MCF 10A (cell line): ENCODE data around the gene CDK5R2. TPM values are rescaled to one million over a fixed set of nuclear protein-coding genes. Genes with fewer than 3 reads are reported as not detected.

Source experiments
- BruUV-seq: library from RNA; stranded (reverse); fragments of 400-500 nt; replicated peaks from 2 replicates; lab custom pipeline; 2021; lab: Mats Ljungman, UMichigan
- CTCF ChIA-PET: fragments of 300-600 bp; sonication (Branson Sonifier 250); formaldehyde crosslinking; extraction: SDS; loops from one replicate; lab custom pipeline; 2021; ENCODE audit warnings: antibody characterized with exemption, inconsistent platforms; lab: Yijun Ruan, JAX
- POLR2A ChIA-PET: fragments of 300-600, 350-650 bp; sonication (Branson Sonifier 250); formaldehyde crosslinking; extraction: SDS; loops from one replicate; lab custom pipeline; 2020; ENCODE audit warnings: antibody characterized with exemption, inconsistent platforms; lab: Yijun Ruan, JAX
- DNase-seq: peaks from one replicate; pipeline ENCODE4 v3.0.0-alpha.2; 2018; ENCODE audit not compliant: unreplicated experiment
- H3K27ac Mint-ChIP-seq: one replicate; pipeline ENCODE4 v1.8.0; 2022; ENCODE audit warnings: mild to moderate bottlenecking, low read depth, mixed read lengths; ENCODE audit not compliant: unreplicated experiment
- H3K27me3 Mint-ChIP-seq: one replicate; pipeline ENCODE4 v1.8.0; 2022; ENCODE audit warnings: mixed read lengths; ENCODE audit not compliant: insufficient read depth, unreplicated experiment
- H3K36me3 Mint-ChIP-seq: one replicate; pipeline ENCODE4 v1.8.0; 2022; ENCODE audit warnings: mild to moderate bottlenecking, moderate library complexity, mixed read lengths; ENCODE audit not compliant: insufficient read depth, unreplicated experiment
- H3K4me1 Mint-ChIP-seq: one replicate; pipeline ENCODE4 v1.8.0; 2022; ENCODE audit warnings: mixed read lengths; ENCODE audit not compliant: insufficient read depth, unreplicated experiment
- H3K4me3 Mint-ChIP-seq: one replicate; pipeline ENCODE4 v1.8.0; 2022; ENCODE audit warnings: mild to moderate bottlenecking, moderate library complexity, mixed read lengths; ENCODE audit not compliant: unreplicated experiment
- H3K9me3 Mint-ChIP-seq: one replicate; pipeline ENCODE4 v1.8.0; 2022; ENCODE audit warnings: mixed read lengths; ENCODE audit not compliant: unreplicated experiment
- intact Hi-C: fragments of 100-400 bp; cut with micrococcal nuclease; formaldehyde crosslinking; loops from 2 replicates; pipeline ENCODE4 v1.14.1; 2022
- total RNA-seq: library from RNA; stranded (reverse); gene quantifications from 2 replicates; pipeline ENCODE4 v1.2.3, GENCODE V29; 2022
- TF ChIP-seq, protein P1 (sequence below): fragments of 200-600 bp; IDR thresholded peaks from one replicate; pipeline ENCODE4 v1.8.0; 2022; ENCODE audit warnings: antibody characterized with exemption, mild to moderate bottlenecking; ENCODE audit not compliant: unreplicated experiment

The CDK5R2 gene
- total RNA-seq, 1 experiment from 2014 or later = not detected

DNA sequence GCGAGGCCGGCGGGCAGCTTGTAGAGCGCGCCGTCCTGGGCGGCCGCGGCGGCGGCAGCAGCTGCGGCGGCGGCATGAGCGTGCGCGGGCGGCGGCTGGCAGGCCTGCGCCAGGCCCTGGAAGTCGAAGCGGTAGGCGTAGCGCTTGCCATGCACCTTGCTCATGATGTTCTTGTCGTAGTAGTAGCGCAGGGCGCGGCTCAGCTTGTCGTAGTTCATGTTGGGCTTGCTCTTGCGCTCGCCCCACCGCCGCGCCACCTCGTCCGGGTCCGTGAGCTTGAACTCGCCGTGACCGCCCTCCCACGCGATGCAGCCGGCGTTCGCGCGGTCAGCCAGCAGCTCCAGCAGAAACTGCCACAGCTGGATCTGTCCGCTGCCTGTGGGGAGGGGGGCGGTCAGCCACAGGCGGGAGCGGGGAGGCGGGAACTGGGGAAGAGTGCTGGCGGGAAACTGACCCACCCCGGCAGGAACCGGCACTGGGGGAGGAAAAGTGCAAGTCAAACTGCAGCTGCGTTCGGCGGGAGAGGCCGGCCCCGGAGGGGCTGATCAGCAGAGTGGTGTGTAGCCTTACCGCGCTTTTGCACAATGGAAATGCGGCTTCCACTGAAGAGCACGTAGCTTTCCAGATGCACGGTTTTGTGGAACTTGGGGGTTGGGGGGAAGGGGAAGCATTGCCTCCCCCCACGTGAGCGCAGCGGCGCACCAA, 22.6 kb downstream of the CDK5R2 start:
- no TSS peak for BruUV-seq
- no peak overlapping the region for H3K27ac Mint-ChIP-seq
- peaks cover 90% of the 10 kb centered on the region for H3K27me3 Mint-ChIP-seq
- CTCF ChIA-PET = interaction anchor here (0.5 to 3.9 kb wide), 12 partner anchors 13 to 963 kb away, joined by 3 to 23 read pairs (median 4); no protein-coding TSS in a partner anchor
- H3K4me1 Mint-ChIP-seq = peaks cover 15% of the 10 kb centered on the region
- H3K36me3 Mint-ChIP-seq = peaks cover 7% of the 10 kb centered on the region
- H3K9me3 Mint-ChIP-seq = no peaks in the 10 kb centered on the region
- POLR2A ChIA-PET = interaction anchor here (0.6 kb wide), 1 partner anchor 495 kb away, joined by 3 read pairs; no protein-coding TSS in a partner anchor
- DNase-seq = no peak
- TF ChIP-seq, protein P1, sequence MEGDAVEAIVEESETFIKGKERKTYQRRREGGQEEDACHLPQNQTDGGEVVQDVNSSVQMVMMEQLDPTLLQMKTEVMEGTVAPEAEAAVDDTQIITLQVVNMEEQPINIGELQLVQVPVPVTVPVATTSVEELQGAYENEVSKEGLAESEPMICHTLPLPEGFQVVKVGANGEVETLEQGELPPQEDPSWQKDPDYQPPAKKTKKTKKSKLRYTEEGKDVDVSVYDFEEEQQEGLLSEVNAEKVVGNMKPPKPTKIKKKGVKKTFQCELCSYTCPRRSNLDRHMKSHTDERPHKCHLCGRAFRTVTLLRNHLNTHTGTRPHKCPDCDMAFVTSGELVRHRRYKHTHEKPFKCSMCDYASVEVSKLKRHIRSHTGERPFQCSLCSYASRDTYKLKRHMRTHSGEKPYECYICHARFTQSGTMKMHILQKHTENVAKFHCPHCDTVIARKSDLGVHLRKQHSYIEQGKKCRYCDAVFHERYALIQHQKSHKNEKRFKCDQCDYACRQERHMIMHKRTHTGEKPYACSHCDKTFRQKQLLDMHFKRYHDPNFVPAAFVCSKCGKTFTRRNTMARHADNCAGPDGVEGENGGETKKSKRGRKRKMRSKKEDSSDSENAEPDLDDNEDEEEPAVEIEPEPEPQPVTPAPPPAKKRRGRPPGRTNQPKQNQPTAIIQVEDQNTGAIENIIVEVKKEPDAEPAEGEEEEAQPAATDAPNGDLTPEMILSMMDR = no peak
- intact Hi-C loops = loop anchor here (5.0 kb wide), 1 partner anchor 105 kb away; no protein-coding TSS in a partner anchor
- H3K4me3 Mint-ChIP-seq = no peak overlapping the region

DNA sequence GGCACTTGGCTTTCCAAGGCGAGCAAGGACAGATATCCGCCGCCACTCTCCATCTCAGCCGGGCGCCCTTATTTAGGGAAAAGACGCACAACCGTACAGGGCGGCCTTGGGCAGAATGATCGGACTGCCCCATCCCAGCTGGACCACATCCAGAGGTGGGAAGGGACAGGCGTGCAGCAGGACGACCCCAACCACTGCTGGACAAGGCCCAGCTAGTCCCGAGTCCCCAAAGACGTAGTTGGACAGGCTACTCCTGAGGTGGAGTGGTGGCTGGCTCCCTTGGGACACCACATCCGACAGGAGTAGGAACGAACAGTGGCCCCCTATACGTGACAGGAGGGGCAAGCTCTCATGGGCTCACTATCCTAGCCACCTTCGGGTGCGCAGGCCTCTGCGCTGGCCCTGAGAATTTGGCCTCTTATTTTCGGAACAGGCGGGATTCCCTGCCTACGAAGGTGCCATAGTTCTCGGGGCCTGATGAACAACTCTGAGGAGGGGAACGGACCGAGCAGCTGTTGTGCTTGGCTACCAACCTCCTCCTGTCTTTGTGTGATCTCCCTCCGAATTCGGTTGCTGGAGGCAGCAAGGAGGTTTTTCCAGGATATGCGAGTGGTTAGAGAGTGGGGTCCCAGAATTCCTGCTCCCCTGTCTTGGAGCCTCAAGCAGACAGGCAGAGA, 23.3 kb downstream of the CDK5R2 start:
- intact Hi-C loops = loop anchor here (5.0 kb wide), 1 partner anchor 105 kb away; no protein-coding TSS in a partner anchor
- no peak overlapping the region for H3K4me3 Mint-ChIP-seq
- no peak for DNase-seq
- POLR2A ChIA-PET = no interaction called here
- H3K4me1 Mint-ChIP-seq = peaks cover 15% of the 10 kb centered on the region
- no peak overlapping the region for H3K27ac Mint-ChIP-seq
- H3K36me3 Mint-ChIP-seq = peaks cover 7% of the 10 kb centered on the region
- H3K9me3 Mint-ChIP-seq = no peaks in the 10 kb centered on the region
- CTCF ChIA-PET = interaction anchor here (0.5 to 3.9 kb wide), 7 partner anchors 12 to 962 kb away, joined by 3 to 23 read pairs (median 4); no protein-coding TSS in a partner anchor
- no TSS peak for BruUV-seq
- H3K27me3 Mint-ChIP-seq = peaks cover 90% of the 10 kb centered on the region
- TF ChIP-seq, protein P1 = no peak

DNA sequence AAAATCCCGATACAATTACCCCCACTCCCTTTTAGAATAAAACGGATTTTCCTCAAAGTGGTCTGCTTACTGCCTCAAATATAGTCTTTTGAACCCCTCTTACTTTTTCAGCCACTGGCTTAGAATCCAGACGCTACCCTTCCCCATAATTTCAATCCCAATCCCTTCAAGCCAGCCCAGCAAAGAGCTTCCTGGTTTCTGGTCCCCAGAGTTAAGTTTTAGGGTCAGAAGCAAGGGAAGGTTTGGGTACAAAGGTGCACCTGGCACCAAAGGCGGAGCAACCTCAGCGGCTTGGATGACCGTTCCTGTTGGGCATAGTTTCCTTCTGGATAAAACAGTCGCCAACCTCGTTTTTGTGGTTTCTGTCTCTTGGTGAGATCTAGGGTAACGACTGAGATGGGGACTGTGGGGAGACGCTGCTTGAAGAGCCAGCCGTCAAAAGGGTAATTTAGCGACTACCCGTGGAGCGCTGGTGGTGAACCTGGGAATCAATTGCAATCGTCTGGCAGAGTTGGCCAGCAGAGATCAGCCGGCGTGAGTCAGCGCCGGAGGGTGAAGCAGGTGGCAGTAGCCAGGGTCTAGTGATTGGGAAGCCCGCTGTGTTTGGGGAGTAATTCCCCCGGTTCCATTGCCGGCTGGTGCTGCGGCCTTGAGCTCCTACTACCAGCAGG, 23.9 kb downstream of the CDK5R2 start:
- ChIA-PET CTCF (interaction anchor here (0.6 to 3.9 kb wide), 5 partner anchors 8 to 114 kb away, joined by 3 to 23 read pairs (median 3); no protein-coding TSS in a partner anchor), POLR2A (no interaction called here)
- peaks cover 89% of the 10 kb centered on the region for H3K27me3 Mint-ChIP-seq
- intact Hi-C loops = loop anchor here (5.0 kb wide), 1 partner anchor 106 kb away; no protein-coding TSS in a partner anchor
- DNase-seq = no peak
- TF ChIP-seq, protein P1 = no peak
- H3K36me3 Mint-ChIP-seq = peaks cover 7% of the 10 kb centered on the region
- BruUV-seq = no TSS peak
- peaks cover 15% of the 10 kb centered on the region for H3K4me1 Mint-ChIP-seq
- no peaks in the 10 kb centered on the region for H3K9me3 Mint-ChIP-seq
- H3K4me3 Mint-ChIP-seq = no peak overlapping the region
- H3K27ac Mint-ChIP-seq = no peak overlapping the region
